H1 (cell line): ENCODE measurements around the gene SAMD7. TPM values are rescaled to one million over a fixed set of nuclear protein-coding genes. Genes with fewer than 3 reads are reported as not detected.

ENCODE experiments used
- CTCF ChIA-PET: fragments of 300-600 bp; sonication (Branson Sonifier 250); formaldehyde crosslinking; loops from one replicate; lab custom pipeline; 2021; ENCODE audit not compliant: partially characterized antibody; lab: Charles Lee
- POLR2A ChIA-PET: fragments of 300-600 bp; sonication (Branson Sonifier 250); formaldehyde crosslinking; loops from one replicate; lab custom pipeline; 2021; ENCODE audit warnings: inconsistent platforms; ENCODE audit not compliant: partially characterized antibody; lab: Charles Lee
- DNase-seq, 2 experiments: peaks; one replicate each; pipeline versions ENCODE4 v3.0.0 to v3.0.0-alpha.2; 2010 to 2022; ENCODE audit warnings: low spot score in 2 of 2, low read depth in 1 of 2, mixed read lengths in 1 of 2
- FAIRE-seq: peaks from 2 replicates; lab custom pipeline; 2011; peaks lifted over from hg19 to GRCh38; lab: Jason Lieb, UNC
- H2AFZ ChIP-seq: 2 replicates; pipeline ENCODE4 v1.8.1; 2012; ENCODE audit warnings: low read length, inconsistent platforms
- H2AK5ac ChIP-seq: 2 replicates; pipeline ENCODE4 v1.6.1; 2013; ENCODE audit warnings: low read depth, low read length
- H2BK120ac ChIP-seq: replicated peaks from 2 replicates; pipeline ENCODE3; 2013; ENCODE audit warnings: low read depth, low read length, inconsistent platforms
- H2BK12ac ChIP-seq: 2 replicates; pipeline ENCODE4 v1.6.1; 2013; ENCODE audit warnings: low read depth, low read length
- H2BK15ac ChIP-seq: 2 replicates; pipeline ENCODE4 v1.6.1; 2013; ENCODE audit warnings: low read length
- H2BK20ac ChIP-seq: 2 replicates; pipeline ENCODE4 v1.6.1; 2013; ENCODE audit warnings: low read length
- H2BK5ac ChIP-seq: 2 replicates; pipeline ENCODE4 v1.6.1; 2013; ENCODE audit warnings: low read depth, low read length
- H3K14ac ChIP-seq: 2 replicates; pipeline ENCODE4 v1.6.1; 2013; ENCODE audit warnings: inconsistent platforms; ENCODE audit not compliant: insufficient read length
- H3K18ac ChIP-seq: 2 replicates; pipeline ENCODE4 v1.6.1; 2013; ENCODE audit warnings: low read length; ENCODE audit errors: extremely low read depth
- H3K23ac ChIP-seq: 2 replicates; pipeline ENCODE4 v1.6.1; 2013; ENCODE audit warnings: inconsistent platforms; ENCODE audit not compliant: insufficient read length
- H3K23me2 ChIP-seq: 2 replicates; pipeline ENCODE4 v1.6.1; 2013; ENCODE audit warnings: low read depth, low read length
- H3K27ac ChIP-seq: 2 replicates; pipeline ENCODE4 v1.6.1; 2011; ENCODE audit warnings: low read depth, low read length, inconsistent platforms
- H3K27me3 ChIP-seq, 4 experiments: replicated peaks in 1 of 4; 1 replicate in 1 of 4; 2 replicates in 3 of 4; pipeline versions ENCODE4 v1.6.1 to v1.8.1; 2011 to 2013; ENCODE audit warnings: low read length in 3 of 4, mild to moderate bottlenecking in 3 of 4, inconsistent platforms in 2 of 4, mixed read lengths in 2 of 4, moderate library complexity in 1 of 4; ENCODE audit not compliant: control insufficient read depth in 3 of 4, insufficient read depth in 3 of 4; ENCODE audit errors: extremely low read depth in 1 of 4
- H3K36me3 ChIP-seq, 4 experiments: 2 replicates each; pipeline versions ENCODE4 v1.6.1 to v1.8.1; 2011 to 2013; ENCODE audit warnings: mild to moderate bottlenecking in 4 of 4, low read length in 3 of 4, moderate library complexity in 2 of 4, control low read depth in 1 of 4, inconsistent platforms in 1 of 4; ENCODE audit not compliant: insufficient read depth in 4 of 4, control insufficient read depth in 2 of 4
- H3K4ac ChIP-seq: replicated peaks from 2 replicates; pipeline ENCODE3; 2013; ENCODE audit warnings: low read length, low read depth, mixed read lengths, inconsistent platforms; ENCODE audit not compliant: insufficient read length
- H3K4me1 ChIP-seq, 4 experiments: replicated peaks in 1 of 4; 1 replicate in 1 of 4; 2 replicates in 3 of 4; pipeline versions ENCODE4 v1.6.1 to v1.8.1; 2011 to 2013; ENCODE audit warnings: low read length in 3 of 4, inconsistent platforms in 2 of 4, mixed read lengths in 1 of 4; ENCODE audit not compliant: insufficient read depth in 4 of 4, control insufficient read depth in 3 of 4
- H3K4me2 ChIP-seq, 2 experiments: 2 replicates each; pipeline versions ENCODE4 v1.6.1 to v1.8.1; 2011 to 2013; ENCODE audit warnings: low read depth in 2 of 2, low read length in 2 of 2, control low read depth in 1 of 2, inconsistent platforms in 1 of 2, mild to moderate bottlenecking in 1 of 2; ENCODE audit not compliant: insufficient read depth in 1 of 2
- H3K4me3 ChIP-seq, 4 experiments: fragments of 200-600, 300-600 bp in 1 of 4; sonication (generic), shearing (Covaris generic), sonication (Bioruptor Twin) in 1 of 4; 2 replicates each; pipeline versions ENCODE4 v1.5.1 to v1.8.1; 2011 to 2016; ENCODE audit warnings: low read length in 4 of 4, low read depth in 3 of 4, control low read depth in 2 of 4, inconsistent platforms in 2 of 4, mild to moderate bottlenecking in 2 of 4, mixed read lengths in 1 of 4, moderate library complexity in 1 of 4; ENCODE audit not compliant: insufficient read depth in 2 of 4; ENCODE audit errors: extremely low read depth in 1 of 4
- H3K56ac ChIP-seq: replicated peaks from 2 replicates; pipeline ENCODE3; 2013; ENCODE audit warnings: low read depth, mild to moderate bottlenecking, mixed read lengths, low read length, inconsistent platforms; ENCODE audit not compliant: insufficient read length
- H3K79me1 ChIP-seq: 2 replicates; pipeline ENCODE4 v1.6.1; 2013; ENCODE audit warnings: low read depth, low read length, control low read depth
- H3K79me2 ChIP-seq, 2 experiments: 2 replicates each; pipeline versions ENCODE4 v1.6.1 to v1.8.1; 2012 to 2013; ENCODE audit warnings: low read length in 2 of 2, mild to moderate bottlenecking in 2 of 2, inconsistent platforms in 1 of 2; ENCODE audit not compliant: insufficient read depth in 2 of 2, control insufficient read depth in 1 of 2
- H3K9ac ChIP-seq, 4 experiments: replicated peaks in 1 of 4; 1 replicate in 1 of 4; 2 replicates in 3 of 4; pipeline versions ENCODE4 v1.6.1 to v1.8.1; 2011 to 2013; ENCODE audit warnings: low read depth in 3 of 4, low read length in 3 of 4, control low read depth in 2 of 4, mild to moderate bottlenecking in 2 of 4, moderate library complexity in 2 of 4, inconsistent platforms in 1 of 4; ENCODE audit errors: extremely low read depth in 1 of 4
- H3K9me3 ChIP-seq, 2 experiments: 2 replicates each; pipeline versions ENCODE4 v1.6.1 to v1.8.1; 2012 to 2013; ENCODE audit warnings: mild to moderate bottlenecking in 2 of 2, moderate library complexity in 2 of 2, control low read depth in 1 of 2, inconsistent platforms in 1 of 2, low read depth in 1 of 2, low read length in 1 of 2, mixed read lengths in 1 of 2; ENCODE audit not compliant: insufficient read depth in 2 of 2
- H4K20me1 ChIP-seq, 2 experiments: replicated peaks in 1 of 2; 2 replicates each; pipeline versions ENCODE3 to v1.8.1; 2011 to 2013; ENCODE audit warnings: inconsistent platforms in 2 of 2, low read length in 2 of 2, mild to moderate bottlenecking in 1 of 2; ENCODE audit not compliant: insufficient read depth in 2 of 2, control insufficient read depth in 1 of 2
- H4K5ac ChIP-seq: 2 replicates; pipeline ENCODE4 v1.6.1; 2013; ENCODE audit warnings: low read length, low read depth, mixed read lengths, inconsistent platforms; ENCODE audit not compliant: insufficient read length
- H4K8ac ChIP-seq: 2 replicates; pipeline ENCODE4 v1.8.0; 2013; ENCODE audit warnings: mild to moderate bottlenecking, moderate library complexity, low read length, inconsistent platforms; ENCODE audit not compliant: insufficient read depth; ENCODE audit errors: extremely low read depth
- H4K91ac ChIP-seq: replicated peaks from 2 replicates; pipeline ENCODE3; 2013; ENCODE audit warnings: low read length, mixed read lengths, inconsistent platforms; ENCODE audit not compliant: insufficient read length
- ATF3 ChIP-seq: IDR thresholded peaks from 2 replicates; pipeline ENCODE4 v1.6.1; 2011; ENCODE audit warnings: low read depth, mild to moderate bottlenecking, low read length; ENCODE audit not compliant: insufficient read depth
- BACH1 ChIP-seq: IDR thresholded peaks from 2 replicates; pipeline ENCODE4 v1.6.1; 2012; ENCODE audit warnings: low read length, improper control_type of control experiment
- BRCA1 ChIP-seq: IDR thresholded peaks from 2 replicates; pipeline ENCODE4 v1.6.1; 2012; ENCODE audit warnings: low read depth, low read length, improper control_type of control experiment
- CBX8 ChIP-seq: fragments of 300-800, 300-1000 bp; sonication (generic); IDR thresholded peaks from 2 replicates; pipeline ENCODE4 v1.7.1; 2016; ENCODE audit warnings: low read depth, low read length, borderline replicate concordance
- POLR2A ChIP-seq, 2 experiments: IDR thresholded peaks; 1 replicate in 1 of 2; 2 replicates in 1 of 2; pipeline ENCODE4 v1.6.1; 2011; ENCODE audit warnings: low read depth in 2 of 2, low read length in 2 of 2, mild to moderate bottlenecking in 2 of 2; ENCODE audit errors: control extremely low read depth in 1 of 2
- POLR2AphosphoS5 ChIP-seq: IDR thresholded peaks from 2 replicates; pipeline ENCODE4 v1.6.1; 2011; ENCODE audit warnings: low read depth, low read length
- RFX5 ChIP-seq: IDR thresholded peaks from 2 replicates; pipeline ENCODE4 v1.6.1; 2011; ENCODE audit warnings: low read depth, low read length, improper control_type of control experiment, borderline replicate concordance
- SAP30 ChIP-seq: fragments of 300-600 bp; sonication (generic); IDR thresholded peaks from 2 replicates; pipeline ENCODE4 v1.7.1; 2012; ENCODE audit warnings: low read length, moderate library complexity, mild to moderate bottlenecking, inconsistent platforms; ENCODE audit not compliant: insufficient read depth, insufficient replicate concordance
- SIN3A ChIP-seq, 2 experiments: IDR thresholded peaks in 1 of 2; conservative IDR thresholded peaks in 1 of 2; 2 replicates each; pipeline ENCODE4 v1.6.1; 2011 to 2012; ENCODE audit warnings: low read length in 2 of 2, improper control_type of control experiment in 1 of 2, low read depth in 1 of 2, mild to moderate bottlenecking in 1 of 2
- SIX5 ChIP-seq: IDR thresholded peaks from 2 replicates; pipeline ENCODE4 v1.6.1; 2011; ENCODE audit warnings: mild to moderate bottlenecking, low read depth, low read length
- SP1 ChIP-seq: IDR thresholded peaks from 2 replicates; pipeline ENCODE4 v1.6.1; 2011; ENCODE audit warnings: low read depth, low read length
- SRF ChIP-seq: IDR thresholded peaks from 2 replicates; pipeline ENCODE4 v1.6.1; 2011; ENCODE audit warnings: mild to moderate bottlenecking, low read depth, low read length, moderate library complexity
- SUZ12 ChIP-seq: fragments of 200-600 bp; sonication (generic); IDR thresholded peaks from 2 replicates; pipeline ENCODE4 v1.6.1; 2012; ENCODE audit warnings: mild to moderate bottlenecking, inconsistent platforms, low read length, moderate library complexity, mixed read lengths
- TAF1 ChIP-seq: IDR thresholded peaks from 2 replicates; pipeline ENCODE4 v1.6.1; 2011; ENCODE audit warnings: mild to moderate bottlenecking, low read depth, low read length
- WGBS, 2 experiments: shearing (Covaris generic) in 1 of 2; methylation state at CpG; one replicate each; pipeline versions ENCODE4 v1.1.6 to v1.1.7; 2013 to 2015; ENCODE audit warnings: low lambda C conversion rate in 2 of 2, mixed read lengths in 2 of 2, inconsistent platforms in 1 of 2, low coverage in 1 of 2, missing lambda C conversion rate in 1 of 2; ENCODE audit not compliant: insufficient replicate concordance in 2 of 2, insufficient coverage in 1 of 2, insufficient read length in 1 of 2; ENCODE audit errors: extremely low coverage in 1 of 2, missing lambda C conversion rate in 1 of 2; 5-methylcytosine and 5-hydroxymethylcytosine counted together
- polyA plus RNA-seq, 7 experiments: library from polyadenylated mRNA; depleted of rRNA in 3 of 7; stranded (reverse) in 5 of 7; unstranded in 2 of 7; fragments of >200 nt in 5 of 7; fragments of 200-250 nt in 2 of 7; gene quantifications; 1 replicate in 5 of 7; 2 replicates in 1 of 7; 4 replicates in 1 of 7; pipeline versions ENCODE4 v1.2.1 to v1.2.3, GENCODE V29; 2011 to 2013; ENCODE audit warnings: missing spikeins in 2 of 7, mixed read lengths in 2 of 7
- total RNA-seq: library from RNA; stranded (reverse); fragmentation: NEBNext Ultra II Directional; extraction: Animal tissue kit (Norgen Biotek cat#: 25700); gene quantifications from 2 replicates; pipeline ENCODE4 v1.2.1, GENCODE V29; 2021

The SAMD7 gene
- total and polyA plus RNA-seq, 2 of the 8 experiments (the other 6 are each of a cell fraction or from before 2014, with no cell fraction given) = not detected

- Histone ChIP-seq H3K9ac (no peak overlapping the region), H3K4me3 (no peak overlapping the region), H2BK20ac (no peak overlapping the region), H3K4me1 (peaks cover 0 to 2% (median 0%) of the 10 kb centered on the region in 4 experiments; a peak in 1 of 7 replicates), H3K4ac (no peak overlapping the region), H4K5ac (no peak overlapping the region), H3K23me2 (no peaks in the 10 kb centered on the region; the same call in 1 of the 2 replicates), H3K36me3 (no peaks in the 10 kb centered on the region)
- 69% methylated on average over 3 of the region's 3 CpGs; no CpG with 5 or more reads in 1 of the 2 experiments for WGBS, 2 experiments
- no peak for TF ChIP-seq ATF3
- TF ChIP-seq SRF = no peak
- TF ChIP-seq POLR2A (IDR thresholded peaks at IDR 0.05; ENCODE audit: control extremely low read depth in 1 of 2, low read depth in 2 of 2, low read length in 2 of 2) = no peak
- no peak for TF ChIP-seq POLR2AphosphoS5
- TF ChIP-seq SIX5 = no peak
- no peak for TF ChIP-seq TAF1
- no peak for TF ChIP-seq BRCA1
- TF ChIP-seq CBX8 = no peak
- TF ChIP-seq SAP30 = no peak
- TF ChIP-seq SUZ12 = no peak
- TF ChIP-seq RFX5 = no peak
- no peak for TF ChIP-seq SP1
- TF ChIP-seq SIN3A (conservative IDR thresholded peaks at IDR 0.05 in 1 of 2, IDR thresholded peaks at IDR 0.05 in 1 of 2; ENCODE audit: low read depth in 1 of 2, low read length in 2 of 2) = no peak
- no peak for TF ChIP-seq BACH1
- TF ChIP-seq, all 59 proteins: peak for 0
- FAIRE-seq (no peak), DNase-seq (no peak)
- H3K79me2 ChIP-seq = no peaks in the 10 kb centered on the region
- no peak overlapping the region for H2BK5ac ChIP-seq
- H4K8ac ChIP-seq = no peak overlapping the region
- H2BK120ac ChIP-seq = no peak overlapping the region
- H3K9me3 ChIP-seq = no peaks in the 10 kb centered on the region
- no peak overlapping the region for H2BK15ac ChIP-seq
- H3K4me2 ChIP-seq = no peak overlapping the region
- no peaks in the 10 kb centered on the region for H3K79me1 ChIP-seq
- H3K18ac ChIP-seq = no peak overlapping the region
- no peaks in the 10 kb centered on the region for H3K27me3 ChIP-seq
- no peak overlapping the region for H3K14ac ChIP-seq
- H3K27ac ChIP-seq = no peak overlapping the region
- no peak overlapping the region for H3K56ac ChIP-seq
- CTCF ChIA-PET = interaction anchor here (0.8 to 6.1 kb wide), 2 partner anchors 99 to 139 kb away, joined by 3 to 37 read pairs; partner anchors contain the start of gene SEC62
- no peak overlapping the region for H2AFZ ChIP-seq
- no peak overlapping the region for H3K23ac ChIP-seq
- no peaks in the 10 kb centered on the region for H4K20me1 ChIP-seq
- H4K91ac ChIP-seq = no peak overlapping the region
- 0 out of 2 replicates have a peak overlapping the region, but pooled peaks have one; percentile 32 for H2AK5ac ChIP-seq
- H2BK12ac ChIP-seq = no peak overlapping the region
- POLR2A ChIA-PET = no interaction called here
Measured at GRCh38 chr3:169867584-169868210, 43.7 kb upstream of the SAMD7 start.
